ENCODE results near the gene NHLH1. TPM values are rescaled to one million over a fixed set of nuclear protein-coding genes. Genes with fewer than 3 reads are reported as not detected.

NHLH1 gene
- total and polyA plus RNA-seq, 2 of the 13 experiments (the other 11 are each of a cell fraction or from before 2014, with no cell fraction given) = 0.11 to 0.57 TPM

DNA sequence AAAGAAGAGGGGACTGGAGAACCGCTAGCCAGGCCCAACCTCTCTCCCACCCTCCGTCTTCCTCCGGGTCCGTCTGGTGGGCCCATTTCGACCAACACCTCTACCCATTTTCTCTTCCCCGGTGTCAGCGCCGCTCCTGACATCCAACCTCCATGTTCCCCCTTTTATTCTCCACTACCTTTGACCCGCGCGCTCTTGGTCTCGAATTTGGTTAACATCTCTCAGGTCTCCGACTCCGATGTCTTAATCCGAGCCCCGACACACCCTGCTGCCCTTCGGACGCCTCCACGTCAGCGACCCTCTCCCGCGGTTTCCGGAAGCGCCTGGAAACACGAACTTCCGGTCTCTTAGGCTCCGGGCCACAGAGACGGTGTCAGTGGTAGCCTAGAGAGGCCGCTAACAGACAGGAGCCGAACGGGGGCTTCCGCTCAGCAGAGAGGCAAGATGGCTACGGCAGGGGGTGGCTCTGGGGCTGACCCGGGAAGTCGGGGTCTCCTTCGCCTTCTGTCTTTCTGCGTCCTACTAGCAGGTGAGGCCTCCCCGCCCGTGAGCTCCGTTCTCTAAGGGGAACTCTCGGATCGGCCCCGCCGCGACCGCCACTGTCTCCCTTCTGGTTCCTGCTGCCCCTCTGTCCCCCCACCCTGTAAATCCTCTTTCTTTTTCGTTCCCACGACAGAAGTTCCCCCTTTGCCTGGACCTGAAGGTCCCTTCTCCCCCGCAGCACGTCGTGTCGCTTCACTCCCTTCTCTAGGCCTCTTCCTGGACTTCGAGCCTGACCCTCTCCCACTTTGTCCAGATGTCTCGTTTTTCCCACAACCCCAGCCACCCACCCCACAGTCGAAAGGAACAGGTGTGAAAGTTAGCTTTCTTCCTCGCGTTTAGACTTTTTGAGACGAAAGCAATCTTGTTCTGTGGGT lies 23.7 kb upstream of the NHLH1 start, which contains the start of the genes COPA and NCSTN (continued):
- no peak for TF ChIP-seq NAIF1 (CRISPR knock-in tag; IDR thresholded peaks at IDR 0.05; ENCODE audit: borderline replicate concordance)
- TF ChIP-seq KDM4B (CRISPR knock-in tag; IDR thresholded peaks at IDR 0.05) = peak; percentile 66; the same call in 1 of the 2 replicates
- peak; percentile 94 for TF ChIP-seq YY1 (IDR thresholded peaks at IDR 0.05; ENCODE audit: insufficient read depth, insufficient replicate concordance, low read depth, low read length)
- TF ChIP-seq RARA (CRISPR knock-in tag; IDR thresholded peaks at IDR 0.05) = peak; percentile 26; the same call in 1 of the 2 replicates
- peak; percentile 87 for TF ChIP-seq IRF2 (CRISPR knock-in tag; IDR thresholded peaks at IDR 0.05)
- TF ChIP-seq, protein P1, sequence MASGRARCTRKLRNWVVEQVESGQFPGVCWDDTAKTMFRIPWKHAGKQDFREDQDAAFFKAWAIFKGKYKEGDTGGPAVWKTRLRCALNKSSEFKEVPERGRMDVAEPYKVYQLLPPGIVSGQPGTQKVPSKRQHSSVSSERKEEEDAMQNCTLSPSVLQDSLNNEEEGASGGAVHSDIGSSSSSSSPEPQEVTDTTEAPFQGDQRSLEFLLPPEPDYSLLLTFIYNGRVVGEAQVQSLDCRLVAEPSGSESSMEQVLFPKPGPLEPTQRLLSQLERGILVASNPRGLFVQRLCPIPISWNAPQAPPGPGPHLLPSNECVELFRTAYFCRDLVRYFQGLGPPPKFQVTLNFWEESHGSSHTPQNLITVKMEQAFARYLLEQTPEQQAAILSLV (CRISPR knock-in tag; IDR thresholded peaks at IDR 0.05; ENCODE audit: borderline replicate concordance) = peak; percentile 81; the same call in 1 of the 2 replicates
- TF ChIP-seq ZNF260 (CRISPR knock-in tag; IDR thresholded peaks at IDR 0.05; ENCODE audit: borderline replicate concordance, low read depth) = no peak
- peak; percentile 43; the same call in 1 of the 2 replicates for TF ChIP-seq HOXA5 (CRISPR knock-in tag; IDR thresholded peaks at IDR 0.05)
- TF ChIP-seq, protein P2, sequence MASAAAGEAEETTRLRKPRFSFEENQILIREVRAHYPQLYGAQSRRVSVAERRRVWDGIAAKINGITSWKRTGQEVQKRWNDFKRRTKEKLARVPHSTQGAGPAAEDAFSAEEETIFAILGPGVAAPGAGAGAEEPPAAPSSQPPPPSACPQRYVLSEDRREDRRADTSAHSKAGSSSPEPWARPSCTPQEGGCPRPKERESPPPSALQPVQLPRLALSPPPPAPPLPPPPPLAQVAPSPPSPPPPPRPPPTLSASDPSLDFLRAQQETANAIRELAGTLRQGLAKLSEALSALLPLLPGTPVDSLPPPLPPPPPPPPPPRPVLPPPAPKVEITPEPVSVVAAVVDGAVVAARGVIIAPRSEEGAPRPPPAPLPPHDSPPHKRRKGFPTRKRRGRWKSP (CRISPR knock-in tag; IDR thresholded peaks at IDR 0.05) = no peak
- TF ChIP-seq KMT2A (CRISPR knock-in tag; IDR thresholded peaks at IDR 0.05) = peak; percentile 91
- TF ChIP-seq KDM6A (CRISPR knock-in tag; IDR thresholded peaks at IDR 0.05; ENCODE audit: low read depth) = no peak
- TF ChIP-seq NKX3-1 (CRISPR knock-in tag; IDR thresholded peaks at IDR 0.05) = no peak
- no peak for TF ChIP-seq FOXK2 (IDR thresholded peaks at IDR 0.05)
- peak; percentile 55 for TF ChIP-seq POGZ (CRISPR knock-in tag; IDR thresholded peaks at IDR 0.05)
- 0 out of 2 replicates have a peak, but pooled peaks have one; percentile 7 for TF ChIP-seq TP53 (CRISPR knock-in tag; conservative IDR thresholded peaks at IDR 0.05)
- peak; percentile 99 for TF ChIP-seq DMAP1 (CRISPR knock-in tag; IDR thresholded peaks at IDR 0.05)
- no peak for TF ChIP-seq SRY (CRISPR knock-in tag; IDR thresholded peaks at IDR 0.05)
- TF ChIP-seq SIX4 (CRISPR knock-in tag; IDR thresholded peaks at IDR 0.05) = 0 out of 2 replicates have a peak, but pooled peaks have one; percentile 13
- TF ChIP-seq, protein P3, sequence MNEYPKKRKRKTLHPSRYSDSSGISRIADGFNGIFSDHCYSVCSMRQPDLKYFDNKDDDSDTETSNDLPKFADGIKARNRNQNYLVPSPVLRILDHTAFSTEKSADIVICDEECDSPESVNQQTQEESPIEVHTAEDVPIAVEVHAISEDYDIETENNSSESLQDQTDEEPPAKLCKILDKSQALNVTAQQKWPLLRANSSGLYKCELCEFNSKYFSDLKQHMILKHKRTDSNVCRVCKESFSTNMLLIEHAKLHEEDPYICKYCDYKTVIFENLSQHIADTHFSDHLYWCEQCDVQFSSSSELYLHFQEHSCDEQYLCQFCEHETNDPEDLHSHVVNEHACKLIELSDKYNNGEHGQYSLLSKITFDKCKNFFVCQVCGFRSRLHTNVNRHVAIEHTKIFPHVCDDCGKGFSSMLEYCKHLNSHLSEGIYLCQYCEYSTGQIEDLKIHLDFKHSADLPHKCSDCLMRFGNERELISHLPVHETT (CRISPR knock-in tag; conservative IDR thresholded peaks at IDR 0.05) = peak; percentile 71; the same call in 1 of the 2 replicates
- TF ChIP-seq ISX (CRISPR knock-in tag; conservative IDR thresholded peaks at IDR 0.05) = no peak
- TF ChIP-seq KAT8 (CRISPR knock-in tag; IDR thresholded peaks at IDR 0.05) = peak; percentile 98
